H1 (cell line): ENCODE measurements around the gene TAF10. TPM values are rescaled to one million over a fixed set of nuclear protein-coding genes. Genes with fewer than 3 reads are reported as not detected.

Experiments used
- BCL11A ChIP-seq, 2 experiments: IDR thresholded peaks; one replicate each; pipeline ENCODE4 v1.6.1; 2011; ENCODE audit warnings: low read depth in 2 of 2, low read length in 2 of 2, mild to moderate bottlenecking in 2 of 2
- CHD2 ChIP-seq: IDR thresholded peaks from 2 replicates; pipeline ENCODE4 v1.6.1; 2012; ENCODE audit warnings: low read length, improper control_type of control experiment
- CREB1 ChIP-seq: IDR thresholded peaks from 2 replicates; pipeline ENCODE4 v1.6.1; 2012; ENCODE audit warnings: inconsistent platforms
- EP300 ChIP-seq, 2 experiments: IDR thresholded peaks; 1 replicate in 1 of 2; 2 replicates in 1 of 2; pipeline ENCODE4 v1.6.1; 2011 to 2012; ENCODE audit warnings: low read depth in 2 of 2, low read length in 2 of 2, mild to moderate bottlenecking in 2 of 2, borderline replicate concordance in 1 of 2, inconsistent platforms in 1 of 2, moderate library complexity in 1 of 2
- MAFK ChIP-seq: IDR thresholded peaks from 2 replicates; pipeline ENCODE4 v1.6.1; 2012; ENCODE audit warnings: low read depth, mild to moderate bottlenecking, improper control_type of control experiment, low read length
- PHF8 ChIP-seq: fragments of 200-600 bp; sonication (generic); conservative IDR thresholded peaks from 2 replicates; pipeline ENCODE4 v1.7.1; 2012; ENCODE audit warnings: low read depth, mild to moderate bottlenecking, inconsistent platforms, low read length, moderate library complexity
- RBBP5 ChIP-seq: IDR thresholded peaks from 2 replicates; pipeline ENCODE4 v1.7.1; 2012; ENCODE audit warnings: low read depth, mild to moderate bottlenecking, inconsistent platforms, low read length, moderate library complexity, borderline replicate concordance
- RFX5 ChIP-seq: IDR thresholded peaks from 2 replicates; pipeline ENCODE4 v1.6.1; 2011; ENCODE audit warnings: low read depth, low read length, improper control_type of control experiment, borderline replicate concordance
- SIX5 ChIP-seq: IDR thresholded peaks from 2 replicates; pipeline ENCODE4 v1.6.1; 2011; ENCODE audit warnings: mild to moderate bottlenecking, low read depth, low read length
- polyA plus RNA-seq, 7 experiments: library from polyadenylated mRNA; depleted of rRNA in 3 of 7; stranded (reverse) in 5 of 7; unstranded in 2 of 7; fragments of >200 nt in 5 of 7; fragments of 200-250 nt in 2 of 7; gene quantifications; 1 replicate in 5 of 7; 2 replicates in 1 of 7; 4 replicates in 1 of 7; pipeline versions ENCODE4 v1.2.1 to v1.2.3, GENCODE V29; 2011 to 2013; ENCODE audit warnings: missing spikeins in 2 of 7, mixed read lengths in 2 of 7
- total RNA-seq: library from RNA; stranded (reverse); fragmentation: NEBNext Ultra II Directional; extraction: Animal tissue kit (Norgen Biotek cat#: 25700); gene quantifications from 2 replicates; pipeline ENCODE4 v1.2.1, GENCODE V29; 2021
- TF ChIP-seq, protein P1 (sequence below): fragments of 300-600 bp; sonication (generic); IDR thresholded peaks from 2 replicates; pipeline ENCODE4 v1.7.1; 2012; ENCODE audit warnings: low read length, moderate library complexity, mild to moderate bottlenecking, inconsistent platforms; ENCODE audit not compliant: insufficient replicate concordance

TAF10 gene
- total and polyA plus RNA-seq, 2 of the 8 experiments (the other 6 are each of a cell fraction or from before 2014, with no cell fraction given), result 128 to 213 TPM

DNA sequence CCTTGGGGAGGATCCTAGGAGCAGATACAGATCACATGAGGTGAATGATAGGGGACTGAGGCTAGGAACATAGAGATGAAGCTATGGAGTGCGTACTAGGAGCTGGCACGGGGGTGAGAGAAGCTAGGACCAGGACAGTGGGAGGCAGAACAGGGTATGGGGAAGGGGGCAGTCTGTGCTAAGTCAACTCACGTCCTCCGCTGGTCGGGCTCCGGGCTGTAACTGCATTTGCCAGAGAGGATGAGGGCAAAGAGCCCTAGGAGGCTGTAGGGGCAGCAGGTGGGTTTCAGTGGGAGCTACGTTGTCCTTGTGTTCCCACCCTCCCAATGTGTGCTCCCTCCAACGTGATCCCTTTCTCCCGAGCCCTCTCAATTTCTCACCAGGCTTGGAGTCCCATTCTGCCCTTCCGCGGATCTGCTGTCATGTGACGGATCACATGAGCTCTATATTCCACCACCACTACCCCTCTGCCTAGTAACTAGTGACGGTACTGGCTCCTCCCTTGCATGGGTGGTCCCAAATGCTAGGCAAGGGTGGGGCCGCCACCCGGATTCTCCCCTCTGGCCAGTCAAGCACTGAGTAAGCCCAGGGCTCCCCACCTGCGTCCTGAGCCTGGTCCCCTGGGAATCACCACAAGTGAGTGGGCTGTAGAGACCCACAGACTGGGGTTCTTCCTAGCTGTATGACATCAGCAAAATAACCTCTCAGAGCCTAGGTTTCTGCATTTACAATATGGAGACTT lies 7.2 kb upstream of the TAF10 start, which contains the start of gene TPP1 (continued):
- TF ChIP-seq EP300 (IDR thresholded peaks at IDR 0.05; ENCODE audit: borderline replicate concordance in 1 of 2, low read depth in 2 of 2, low read length in 2 of 2) (0 out of 3 replicates have a peak, but pooled peaks of 1 of the 2 experiments have one; percentile 56), CREB1 (peak; percentile 98), RFX5 (peak; percentile 100), RBBP5 (no peak), CHD2 (0 out of 2 replicates have a peak, but pooled peaks have one; percentile 31), MAFK (peak; percentile 13; the same call in 1 of the 2 replicates), PHF8 (peak; percentile 75), SIX5 (no peak), BCL11A (IDR thresholded peaks at IDR 0.05; ENCODE audit: low read depth in 2 of 2, low read length in 2 of 2) (no peak)
- TF ChIP-seq, protein P1, sequence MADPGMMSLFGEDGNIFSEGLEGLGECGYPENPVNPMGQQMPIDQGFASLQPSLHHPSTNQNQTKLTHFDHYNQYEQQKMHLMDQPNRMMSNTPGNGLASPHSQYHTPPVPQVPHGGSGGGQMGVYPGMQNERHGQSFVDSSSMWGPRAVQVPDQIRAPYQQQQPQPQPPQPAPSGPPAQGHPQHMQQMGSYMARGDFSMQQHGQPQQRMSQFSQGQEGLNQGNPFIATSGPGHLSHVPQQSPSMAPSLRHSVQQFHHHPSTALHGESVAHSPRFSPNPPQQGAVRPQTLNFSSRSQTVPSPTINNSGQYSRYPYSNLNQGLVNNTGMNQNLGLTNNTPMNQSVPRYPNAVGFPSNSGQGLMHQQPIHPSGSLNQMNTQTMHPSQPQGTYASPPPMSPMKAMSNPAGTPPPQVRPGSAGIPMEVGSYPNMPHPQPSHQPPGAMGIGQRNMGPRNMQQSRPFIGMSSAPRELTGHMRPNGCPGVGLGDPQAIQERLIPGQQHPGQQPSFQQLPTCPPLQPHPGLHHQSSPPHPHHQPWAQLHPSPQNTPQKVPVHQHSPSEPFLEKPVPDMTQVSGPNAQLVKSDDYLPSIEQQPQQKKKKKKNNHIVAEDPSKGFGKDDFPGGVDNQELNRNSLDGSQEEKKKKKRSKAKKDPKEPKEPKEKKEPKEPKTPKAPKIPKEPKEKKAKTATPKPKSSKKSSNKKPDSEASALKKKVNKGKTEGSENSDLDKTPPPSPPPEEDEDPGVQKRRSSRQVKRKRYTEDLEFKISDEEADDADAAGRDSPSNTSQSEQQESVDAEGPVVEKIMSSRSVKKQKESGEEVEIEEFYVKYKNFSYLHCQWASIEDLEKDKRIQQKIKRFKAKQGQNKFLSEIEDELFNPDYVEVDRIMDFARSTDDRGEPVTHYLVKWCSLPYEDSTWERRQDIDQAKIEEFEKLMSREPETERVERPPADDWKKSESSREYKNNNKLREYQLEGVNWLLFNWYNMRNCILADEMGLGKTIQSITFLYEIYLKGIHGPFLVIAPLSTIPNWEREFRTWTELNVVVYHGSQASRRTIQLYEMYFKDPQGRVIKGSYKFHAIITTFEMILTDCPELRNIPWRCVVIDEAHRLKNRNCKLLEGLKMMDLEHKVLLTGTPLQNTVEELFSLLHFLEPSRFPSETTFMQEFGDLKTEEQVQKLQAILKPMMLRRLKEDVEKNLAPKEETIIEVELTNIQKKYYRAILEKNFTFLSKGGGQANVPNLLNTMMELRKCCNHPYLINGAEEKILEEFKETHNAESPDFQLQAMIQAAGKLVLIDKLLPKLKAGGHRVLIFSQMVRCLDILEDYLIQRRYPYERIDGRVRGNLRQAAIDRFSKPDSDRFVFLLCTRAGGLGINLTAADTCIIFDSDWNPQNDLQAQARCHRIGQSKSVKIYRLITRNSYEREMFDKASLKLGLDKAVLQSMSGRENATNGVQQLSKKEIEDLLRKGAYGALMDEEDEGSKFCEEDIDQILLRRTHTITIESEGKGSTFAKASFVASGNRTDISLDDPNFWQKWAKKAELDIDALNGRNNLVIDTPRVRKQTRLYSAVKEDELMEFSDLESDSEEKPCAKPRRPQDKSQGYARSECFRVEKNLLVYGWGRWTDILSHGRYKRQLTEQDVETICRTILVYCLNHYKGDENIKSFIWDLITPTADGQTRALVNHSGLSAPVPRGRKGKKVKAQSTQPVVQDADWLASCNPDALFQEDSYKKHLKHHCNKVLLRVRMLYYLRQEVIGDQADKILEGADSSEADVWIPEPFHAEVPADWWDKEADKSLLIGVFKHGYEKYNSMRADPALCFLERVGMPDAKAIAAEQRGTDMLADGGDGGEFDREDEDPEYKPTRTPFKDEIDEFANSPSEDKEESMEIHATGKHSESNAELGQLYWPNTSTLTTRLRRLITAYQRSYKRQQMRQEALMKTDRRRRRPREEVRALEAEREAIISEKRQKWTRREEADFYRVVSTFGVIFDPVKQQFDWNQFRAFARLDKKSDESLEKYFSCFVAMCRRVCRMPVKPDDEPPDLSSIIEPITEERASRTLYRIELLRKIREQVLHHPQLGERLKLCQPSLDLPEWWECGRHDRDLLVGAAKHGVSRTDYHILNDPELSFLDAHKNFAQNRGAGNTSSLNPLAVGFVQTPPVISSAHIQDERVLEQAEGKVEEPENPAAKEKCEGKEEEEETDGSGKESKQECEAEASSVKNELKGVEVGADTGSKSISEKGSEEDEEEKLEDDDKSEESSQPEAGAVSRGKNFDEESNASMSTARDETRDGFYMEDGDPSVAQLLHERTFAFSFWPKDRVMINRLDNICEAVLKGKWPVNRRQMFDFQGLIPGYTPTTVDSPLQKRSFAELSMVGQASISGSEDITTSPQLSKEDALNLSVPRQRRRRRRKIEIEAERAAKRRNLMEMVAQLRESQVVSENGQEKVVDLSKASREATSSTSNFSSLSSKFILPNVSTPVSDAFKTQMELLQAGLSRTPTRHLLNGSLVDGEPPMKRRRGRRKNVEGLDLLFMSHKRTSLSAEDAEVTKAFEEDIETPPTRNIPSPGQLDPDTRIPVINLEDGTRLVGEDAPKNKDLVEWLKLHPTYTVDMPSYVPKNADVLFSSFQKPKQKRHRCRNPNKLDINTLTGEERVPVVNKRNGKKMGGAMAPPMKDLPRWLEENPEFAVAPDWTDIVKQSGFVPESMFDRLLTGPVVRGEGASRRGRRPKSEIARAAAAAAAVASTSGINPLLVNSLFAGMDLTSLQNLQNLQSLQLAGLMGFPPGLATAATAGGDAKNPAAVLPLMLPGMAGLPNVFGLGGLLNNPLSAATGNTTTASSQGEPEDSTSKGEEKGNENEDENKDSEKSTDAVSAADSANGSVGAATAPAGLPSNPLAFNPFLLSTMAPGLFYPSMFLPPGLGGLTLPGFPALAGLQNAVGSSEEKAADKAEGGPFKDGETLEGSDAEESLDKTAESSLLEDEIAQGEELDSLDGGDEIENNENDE, result no peak
